Measurements from ENCODE around the gene ZNF32.
"Not testable (repeated sequence)": the region's sequence is repeated elsewhere in the genome, so short reads cannot be mapped to it uniquely, and the experiment has no call there.

The ZNF32 gene

GRCh38 chr10:43610636-43611035 lies 38.0 kb downstream of the ZNF32 start:
- Histone ChIP-seq H3K4me1 (ENCODE audit: control insufficient read depth, insufficient read depth, low read length, poor library complexity, severe bottlenecking) (peaks cover 5% of the 10 kb centered on the region), H3K27me3 (replicated peaks; ENCODE audit: control insufficient read depth, insufficient read depth, low read length, poor library complexity, severe bottlenecking) (no peaks in the 10 kb centered on the region), H3K4me3 (ENCODE audit: insufficient read depth, low read depth, low read length, poor library complexity, severe bottlenecking) (no peak overlapping the region), H3K27ac (ENCODE audit: insufficient read depth, low read length, poor library complexity, severe bottlenecking) (no peak overlapping the region), H3K9me3 (ENCODE audit: control insufficient read depth, low read length) (no peaks in the 10 kb centered on the region), H3K36me3 (ENCODE audit: control insufficient read depth, insufficient read depth, low read length) (peaks cover 19% of the 10 kb centered on the region)
- no peak for DNase-seq

- peaks cover 5% of the 10 kb centered on the region for H3K4me1 ChIP-seq (ENCODE audit: control insufficient read depth, insufficient read depth, low read length, poor library complexity, severe bottlenecking)
- DNase-seq: no peak
- no peaks in the 10 kb centered on the region for H3K9me3 ChIP-seq (ENCODE audit: control insufficient read depth, low read length)
- peak overlapping the region; percentile 89 for H3K4me3 ChIP-seq (ENCODE audit: insufficient read depth, low read depth, low read length, poor library complexity, severe bottlenecking)
- H3K36me3 ChIP-seq (ENCODE audit: control insufficient read depth, insufficient read depth, low read length): no peaks in the 10 kb centered on the region
- H3K27ac ChIP-seq (ENCODE audit: insufficient read depth, low read length, poor library complexity, severe bottlenecking): no peak overlapping the region
- no peaks in the 10 kb centered on the region for H3K27me3 ChIP-seq (replicated peaks; ENCODE audit: control insufficient read depth, insufficient read depth, low read length, poor library complexity, severe bottlenecking)
These were observed 41.5 kb downstream of the ZNF32 start for GRCh38 chr10:43607199-43607573.

GRCh38 chr10:43606323-43607198 lies 42.1 kb downstream of the ZNF32 start, which contains the start of gene ZNF485:
ZNF485 (plus strand) TSS chr10:43606438; CDS start chr10:43607051, 613 bp downstream.
- H3K9me3 ChIP-seq (ENCODE audit: control insufficient read depth, low read length): no peaks in the 10 kb centered on the region
- H3K4me1 ChIP-seq (ENCODE audit: control insufficient read depth, insufficient read depth, low read length, poor library complexity, severe bottlenecking): peaks cover 5% of the 10 kb centered on the region
- peak; percentile 12 to 37 (median 29) for DNase-seq

GRCh38 chr10:43605850-43606322 lies 42.8 kb downstream of the ZNF32 start:
- no peaks in the 10 kb centered on the region for H3K36me3 ChIP-seq (ENCODE audit: control insufficient read depth, insufficient read depth, low read length)
- peak overlapping the region; percentile 89 for H3K4me3 ChIP-seq (ENCODE audit: insufficient read depth, low read depth, low read length, poor library complexity, severe bottlenecking)
- H3K9me3 ChIP-seq (ENCODE audit: control insufficient read depth, low read length): no peaks in the 10 kb centered on the region
- H3K27ac ChIP-seq (ENCODE audit: insufficient read depth, low read length, poor library complexity, severe bottlenecking): peak overlapping the region; percentile 56
- no peaks in the 10 kb centered on the region for H3K27me3 ChIP-seq (replicated peaks; ENCODE audit: control insufficient read depth, insufficient read depth, low read length, poor library complexity, severe bottlenecking)
- H3K4me1 ChIP-seq (ENCODE audit: control insufficient read depth, insufficient read depth, low read length, poor library complexity, severe bottlenecking): peaks cover 5% of the 10 kb centered on the region
- no peak for DNase-seq

More at GRCh38 chr10:43606323-43607198, 42.1 kb downstream of the ZNF32 start, which contains the start of gene ZNF485:
- no peaks in the 10 kb centered on the region for H3K36me3 ChIP-seq (ENCODE audit: control insufficient read depth, insufficient read depth, low read length)
- no peaks in the 10 kb centered on the region for H3K27me3 ChIP-seq (replicated peaks; ENCODE audit: control insufficient read depth, insufficient read depth, low read length, poor library complexity, severe bottlenecking)
- H3K27ac ChIP-seq (ENCODE audit: insufficient read depth, low read length, poor library complexity, severe bottlenecking): peak within 1 kb of the TSS; percentile 56
- H3K4me3 ChIP-seq (ENCODE audit: insufficient read depth, low read depth, low read length, poor library complexity, severe bottlenecking): peak within 1 kb of the TSS; percentile 89

GRCh38 chr10:43601576-43601975 lies 47.1 kb downstream of the ZNF32 start:
- H3K27me3 ChIP-seq (replicated peaks; ENCODE audit: control insufficient read depth, insufficient read depth, low read length, poor library complexity, severe bottlenecking); H3K4me1 ChIP-seq (ENCODE audit: control insufficient read depth, insufficient read depth, low read length, poor library complexity, severe bottlenecking); H3K4me3 ChIP-seq (ENCODE audit: insufficient read depth, low read depth, low read length, poor library complexity, severe bottlenecking); DNase-seq; H3K9me3 ChIP-seq (ENCODE audit: control insufficient read depth, low read length); H3K27ac ChIP-seq (ENCODE audit: insufficient read depth, low read length, poor library complexity, severe bottlenecking); H3K36me3 ChIP-seq (ENCODE audit: control insufficient read depth, insufficient read depth, low read length): not testable (repeated sequence)

- no peaks in the 10 kb centered on the region for H3K36me3 ChIP-seq (ENCODE audit: control insufficient read depth, insufficient read depth, low read length)
- H3K9me3 ChIP-seq (ENCODE audit: control insufficient read depth, low read length): no peaks in the 10 kb centered on the region
- no peak for DNase-seq
- no peaks in the 10 kb centered on the region for H3K27me3 ChIP-seq (replicated peaks; ENCODE audit: control insufficient read depth, insufficient read depth, low read length, poor library complexity, severe bottlenecking)
- H3K4me3 ChIP-seq (ENCODE audit: insufficient read depth, low read depth, low read length, poor library complexity, severe bottlenecking): no peak overlapping the region
- no peak overlapping the region for H3K27ac ChIP-seq (ENCODE audit: insufficient read depth, low read length, poor library complexity, severe bottlenecking)
- peaks cover 17% of the 10 kb centered on the region for H3K4me1 ChIP-seq (ENCODE audit: control insufficient read depth, insufficient read depth, low read length, poor library complexity, severe bottlenecking)
These were observed 49.3 kb downstream of the ZNF32 start for GRCh38 chr10:43599333-43599732.

- H3K4me3 ChIP-seq (ENCODE audit: insufficient read depth, low read depth, low read length, poor library complexity, severe bottlenecking): no peak overlapping the region
- H3K9me3 ChIP-seq (ENCODE audit: control insufficient read depth, low read length): no peaks in the 10 kb centered on the region
- peaks cover 17% of the 10 kb centered on the region for H3K4me1 ChIP-seq (ENCODE audit: control insufficient read depth, insufficient read depth, low read length, poor library complexity, severe bottlenecking)
- no peak for DNase-seq
- no peaks in the 10 kb centered on the region for H3K27me3 ChIP-seq (replicated peaks; ENCODE audit: control insufficient read depth, insufficient read depth, low read length, poor library complexity, severe bottlenecking)
- H3K36me3 ChIP-seq (ENCODE audit: control insufficient read depth, insufficient read depth, low read length): no peaks in the 10 kb centered on the region
- no peak overlapping the region for H3K27ac ChIP-seq (ENCODE audit: insufficient read depth, low read length, poor library complexity, severe bottlenecking)
These were observed 50.2 kb downstream of the ZNF32 start for GRCh38 chr10:43598446-43598845.

GRCh38 chr10:43596546-43596945 lies 52.1 kb downstream of the ZNF32 start:
- Histone ChIP-seq H3K9me3 (ENCODE audit: control insufficient read depth, low read length) (no peaks in the 10 kb centered on the region), H3K4me1 (ENCODE audit: control insufficient read depth, insufficient read depth, low read length, poor library complexity, severe bottlenecking) (peaks cover 17% of the 10 kb centered on the region), H3K27ac (ENCODE audit: insufficient read depth, low read length, poor library complexity, severe bottlenecking) (no peak overlapping the region)

GRCh38 chr10:43595739-43596298 lies 52.9 kb downstream of the ZNF32 start:
- no peak for DNase-seq
- no peaks in the 10 kb centered on the region for H3K36me3 ChIP-seq (ENCODE audit: control insufficient read depth, insufficient read depth, low read length)
- H3K4me3 ChIP-seq (ENCODE audit: insufficient read depth, low read depth, low read length, poor library complexity, severe bottlenecking): peak overlapping the region; percentile 2
- H3K4me1 ChIP-seq (ENCODE audit: control insufficient read depth, insufficient read depth, low read length, poor library complexity, severe bottlenecking): peaks cover 17% of the 10 kb centered on the region
- H3K27ac ChIP-seq (ENCODE audit: insufficient read depth, low read length, poor library complexity, severe bottlenecking): no peak overlapping the region
- no peaks in the 10 kb centered on the region for H3K9me3 ChIP-seq (ENCODE audit: control insufficient read depth, low read length)
- H3K27me3 ChIP-seq (replicated peaks; ENCODE audit: control insufficient read depth, insufficient read depth, low read length, poor library complexity, severe bottlenecking): no peaks in the 10 kb centered on the region

More at GRCh38 chr10:43596546-43596945, 52.1 kb downstream of the ZNF32 start:
- Histone ChIP-seq H3K4me3 (ENCODE audit: insufficient read depth, low read depth, low read length, poor library complexity, severe bottlenecking) (no peak overlapping the region), H3K36me3 (ENCODE audit: control insufficient read depth, insufficient read depth, low read length) (no peaks in the 10 kb centered on the region), H3K27me3 (replicated peaks; ENCODE audit: control insufficient read depth, insufficient read depth, low read length, poor library complexity, severe bottlenecking) (no peaks in the 10 kb centered on the region)
- no peak for DNase-seq

Data from effector memory CD4-positive, alpha-beta T cell (primary cell).